GM19455 (cell line): ENCODE measurements around the gene TBC1D22A.
"Not testable (repeated sequence)": the region's sequence is repeated elsewhere in the genome, so short reads cannot be mapped to it uniquely, and the experiment has no call there.

ENCODE experiments used
- ATAC-seq: cut with Tn5 transposase; IDR thresholded peaks from one replicate; pipeline ENCODE4 v1.9.1; 2021; ENCODE audit not compliant: unreplicated experiment

The TBC1D22A gene

DNA sequence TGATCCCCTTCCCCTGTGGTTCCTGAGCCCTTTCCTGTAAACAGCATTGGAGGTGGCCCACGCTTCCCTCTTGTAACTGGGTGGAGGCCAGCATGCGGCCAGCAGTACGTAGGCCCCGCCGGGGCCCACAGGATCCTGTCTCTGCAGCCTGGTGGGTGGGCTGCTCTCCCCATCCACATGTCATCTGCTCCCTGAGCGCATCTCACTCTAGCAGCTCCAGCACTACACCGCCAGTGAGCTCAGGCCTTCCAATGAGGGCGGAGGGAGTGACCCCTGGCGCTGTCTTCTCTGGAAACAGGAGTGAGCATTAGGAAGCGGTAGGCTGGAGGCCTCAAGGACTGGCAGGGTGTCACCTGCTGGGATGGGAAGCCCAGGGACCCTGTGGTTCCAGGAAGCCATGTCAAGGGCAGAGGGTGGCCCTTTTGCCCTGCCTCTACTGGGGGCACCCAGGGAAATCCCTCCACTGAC lies 363.9 kb downstream of the TBC1D22A start:
- ATAC-seq, result no peak

DNA sequence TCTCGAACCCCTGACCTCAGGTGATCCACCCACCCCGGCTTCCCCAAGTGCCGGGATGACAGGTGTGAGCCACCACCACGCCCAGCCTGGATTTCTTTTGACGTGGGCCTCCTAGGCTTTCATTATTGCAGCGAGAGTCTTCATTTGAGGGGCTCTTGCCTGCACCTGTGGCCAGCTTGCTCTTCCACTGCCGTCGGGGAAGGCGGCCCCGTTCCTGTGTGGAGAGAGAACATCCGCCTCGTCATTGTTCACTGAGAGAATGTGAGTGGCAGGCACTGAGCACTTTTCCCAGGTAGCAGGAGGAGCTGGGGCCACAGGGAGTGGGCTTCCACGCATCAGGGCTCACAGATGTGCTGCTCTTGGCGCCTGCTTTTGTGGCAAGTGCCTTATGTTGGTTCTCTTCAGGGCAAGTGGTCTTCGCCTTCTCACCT lies 365.0 kb downstream of the TBC1D22A start:
- no peak for ATAC-seq

DNA sequence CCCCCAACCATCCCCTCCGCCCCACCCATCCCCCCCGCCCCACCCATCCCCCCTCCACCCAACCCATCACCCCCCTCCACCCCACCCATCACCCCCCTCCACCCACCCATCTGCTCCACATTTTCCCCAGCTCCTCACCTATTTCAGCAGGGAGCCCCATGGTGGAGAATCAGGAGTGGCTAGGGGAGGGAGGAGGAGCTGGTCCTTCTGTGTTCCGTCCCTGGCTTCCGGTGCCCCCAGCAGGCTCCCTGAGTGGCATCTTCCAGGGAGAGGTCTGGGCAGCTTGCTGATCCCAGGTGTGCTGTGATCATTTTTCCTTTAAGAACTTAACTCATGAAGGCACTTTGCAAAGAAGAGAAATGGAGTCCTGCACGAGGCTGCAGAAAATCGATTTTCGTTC lies 365.8 kb downstream of the TBC1D22A start:
- no peak for ATAC-seq

DNA sequence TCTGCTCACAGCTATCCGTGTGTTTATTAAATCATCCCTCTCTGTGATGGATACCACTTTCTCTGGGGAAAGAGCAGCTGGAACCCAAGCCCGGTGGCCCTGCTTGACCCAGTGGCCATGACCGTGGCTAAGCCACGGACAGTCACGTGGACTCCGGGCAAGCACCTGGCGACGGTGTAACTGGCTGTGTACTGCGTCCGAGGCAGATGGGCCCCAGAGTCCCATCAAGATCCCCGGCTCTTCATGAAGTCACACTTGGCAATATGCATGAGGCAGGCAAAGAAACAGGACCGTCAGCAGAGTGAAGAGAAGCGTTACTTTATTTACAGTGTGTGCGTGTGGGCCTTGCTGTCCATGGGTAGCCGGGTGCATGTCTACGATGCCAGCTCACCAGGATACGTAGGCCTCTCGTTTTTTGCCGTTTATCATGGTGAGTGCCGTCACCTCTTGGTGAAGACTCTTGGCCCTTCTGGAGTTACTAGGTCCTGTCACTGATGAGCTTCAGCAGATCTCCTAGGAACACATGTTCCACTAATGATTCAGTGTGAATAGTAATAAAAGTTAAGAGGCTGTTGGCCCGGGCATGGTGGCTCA lies 366.3 kb downstream of the TBC1D22A start:
- ATAC-seq, result no peak

DNA sequence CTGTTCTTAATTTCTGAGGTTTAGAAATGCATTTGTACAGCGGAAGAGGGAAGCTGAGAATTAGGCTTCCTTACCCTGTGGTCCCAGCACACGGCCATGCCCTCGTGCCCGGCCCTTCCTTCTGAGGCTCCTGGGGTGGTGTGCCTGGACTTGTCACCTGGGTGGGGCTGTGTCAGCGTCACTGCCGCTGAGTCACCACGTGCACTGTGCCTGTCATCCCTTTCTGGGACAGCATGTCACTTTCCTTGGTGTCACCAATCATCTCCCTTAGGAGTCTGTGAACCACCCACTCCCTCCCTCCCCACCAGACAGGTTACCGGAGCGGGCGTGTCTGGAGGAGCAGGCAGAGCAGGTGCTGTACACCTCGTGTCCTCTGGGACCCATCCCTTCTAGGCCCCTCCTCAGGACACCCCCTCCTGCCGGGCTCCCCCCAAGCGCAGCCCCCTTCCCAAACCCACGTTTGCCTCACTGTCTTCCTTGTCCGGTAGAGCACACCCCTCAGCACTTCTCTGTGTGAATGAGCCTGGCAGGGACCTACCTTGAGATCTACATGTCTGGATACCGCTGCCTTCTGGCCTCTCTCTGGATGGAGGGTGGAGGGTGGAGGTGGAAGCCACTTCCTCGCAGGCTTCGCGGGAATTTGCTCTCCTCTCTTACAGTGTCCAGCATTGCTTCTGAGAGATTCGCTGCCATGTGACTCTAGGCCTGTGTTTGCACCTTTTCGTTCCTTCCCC lies 367.6 kb downstream of the TBC1D22A start:
- ATAC-seq, result no peak

DNA sequence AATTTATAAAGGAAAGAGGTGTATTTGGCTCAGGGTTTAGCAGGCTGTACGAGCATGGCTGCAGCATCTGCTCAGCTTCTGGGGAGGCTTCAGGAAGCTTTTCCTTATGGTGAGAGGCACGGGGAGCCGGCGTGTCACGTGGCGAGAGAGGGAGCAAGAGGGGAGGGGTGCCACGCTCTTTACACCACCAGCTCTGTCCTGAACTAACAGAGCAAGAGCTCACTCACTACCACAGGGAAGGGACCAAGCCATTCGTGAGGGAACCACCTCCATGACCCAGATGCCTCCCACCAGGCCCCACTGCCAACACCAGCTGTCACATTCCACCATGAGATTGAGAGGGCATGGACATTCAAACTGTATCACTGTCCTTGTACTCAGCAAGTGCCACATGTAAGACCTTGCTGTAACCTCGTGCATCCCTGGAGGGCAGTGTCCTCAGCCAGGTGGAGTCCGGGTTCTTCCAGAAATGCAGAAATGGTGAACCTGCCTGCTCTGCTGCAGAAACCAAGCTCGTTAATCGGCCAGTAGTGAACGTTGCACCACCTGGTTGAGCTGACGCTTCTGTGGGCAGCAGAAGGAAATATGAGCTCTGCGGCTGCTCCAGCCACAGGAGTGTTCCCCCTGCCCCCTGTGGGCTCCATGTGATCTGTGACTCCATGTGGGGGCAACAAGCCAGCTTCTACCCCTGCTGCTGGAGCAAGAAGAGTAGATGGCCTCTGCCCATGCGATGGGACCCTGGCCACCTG lies 368.6 kb downstream of the TBC1D22A start:
- ATAC-seq, result no peak

DNA sequence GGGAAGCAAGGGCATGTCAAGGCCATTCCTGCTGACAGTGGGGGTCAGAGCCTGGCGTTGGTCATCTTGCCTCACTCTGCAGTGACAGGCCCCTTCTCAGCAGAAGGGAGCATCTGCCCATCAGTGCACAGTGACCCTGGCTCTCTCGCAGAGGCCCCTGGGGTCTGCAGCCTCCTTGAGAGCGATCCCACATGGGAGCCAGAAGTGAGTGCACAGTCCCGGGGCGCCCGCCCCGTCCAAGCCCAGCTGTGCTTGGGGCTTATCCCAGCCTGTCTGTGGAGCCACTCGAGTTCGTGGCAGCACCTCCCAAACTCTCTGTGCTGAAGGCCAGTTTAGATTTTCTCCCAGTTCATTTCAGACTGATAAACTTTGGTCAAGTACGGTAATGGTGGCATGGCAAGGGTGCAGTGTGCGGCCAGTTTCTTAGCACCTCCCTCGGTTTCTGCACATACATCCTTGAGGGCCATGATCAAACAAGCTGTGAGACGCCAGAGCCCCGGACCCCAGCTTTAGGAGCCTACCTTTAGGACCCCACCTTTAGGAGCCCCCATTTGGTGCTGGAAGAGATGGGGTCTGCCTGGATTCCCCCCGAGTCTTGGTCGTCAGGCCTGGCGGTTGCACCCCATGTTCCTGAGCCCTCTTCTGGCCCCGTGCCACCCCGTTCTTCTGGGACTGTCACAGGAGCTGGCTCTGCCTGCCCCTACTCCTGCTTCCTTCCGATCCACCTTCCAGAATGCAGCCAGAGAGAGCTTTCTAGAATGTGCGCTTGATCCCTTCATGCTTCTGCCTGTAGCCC lies 369.4 kb downstream of the TBC1D22A start:
- no peak for ATAC-seq

DNA sequence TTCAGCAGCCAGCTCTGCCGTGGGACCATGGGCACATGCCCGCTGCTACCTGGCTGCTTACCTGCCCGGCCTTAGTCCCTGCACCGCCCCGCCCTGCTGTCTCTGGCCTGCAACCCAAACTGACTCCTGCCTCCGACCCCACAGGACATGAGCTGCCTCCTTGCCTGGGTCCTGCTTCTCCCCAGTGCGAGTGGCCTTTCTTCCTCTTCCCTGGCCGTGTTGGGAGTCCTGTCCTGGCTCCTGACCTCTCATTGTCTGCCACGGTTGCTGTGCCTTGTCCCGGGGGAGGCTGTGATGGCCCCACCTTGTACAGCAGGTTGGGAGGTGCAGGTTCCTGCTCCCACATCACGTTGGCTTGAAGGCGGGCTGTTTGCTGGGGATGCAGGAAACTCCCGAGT lies 370.0 kb downstream of the TBC1D22A start:
- no peak for ATAC-seq

DNA sequence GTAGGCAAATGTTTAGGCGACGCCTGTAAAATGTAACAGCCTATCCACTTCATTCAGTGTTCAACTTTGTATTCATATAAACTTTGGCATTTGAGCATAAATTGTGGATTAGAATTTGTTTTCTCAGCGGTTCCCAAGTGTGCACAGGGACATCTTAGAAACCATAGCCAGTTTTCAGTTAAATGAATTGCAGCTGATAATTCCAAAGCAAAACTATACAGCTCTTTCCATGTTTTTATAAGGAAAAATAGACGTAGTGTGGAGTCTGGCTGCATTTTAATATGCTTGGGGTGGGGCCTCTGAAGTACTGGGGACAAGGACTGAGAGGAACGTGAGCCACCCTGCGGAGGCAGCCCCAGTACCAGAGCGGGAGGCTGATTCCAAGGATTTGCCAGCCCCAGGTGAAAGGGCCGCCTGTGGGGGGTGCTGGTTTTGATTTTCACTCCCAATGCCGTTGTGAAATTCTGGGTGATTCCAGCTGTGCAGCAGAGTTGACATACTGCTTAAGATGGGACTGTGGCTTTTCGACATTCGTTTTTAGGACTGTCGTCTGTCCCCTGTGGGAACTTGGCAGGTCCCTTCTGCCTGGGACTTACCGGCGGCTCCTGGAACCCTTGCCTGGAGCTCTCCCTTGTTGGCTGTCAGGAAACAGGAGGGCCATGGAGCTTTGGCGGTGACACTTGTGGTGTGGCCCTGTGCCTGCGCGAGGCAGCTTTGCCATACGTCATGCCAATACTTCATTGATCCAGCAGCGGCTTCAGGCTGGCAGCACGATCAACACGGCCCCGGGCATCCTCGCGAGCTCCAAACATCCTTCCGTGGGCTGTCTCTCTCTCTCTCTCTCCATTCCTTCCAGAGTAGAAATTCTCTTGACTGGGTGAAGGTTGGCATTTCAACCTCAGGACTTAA lies 370.9 kb downstream of the TBC1D22A start:
- no peak for ATAC-seq

DNA sequence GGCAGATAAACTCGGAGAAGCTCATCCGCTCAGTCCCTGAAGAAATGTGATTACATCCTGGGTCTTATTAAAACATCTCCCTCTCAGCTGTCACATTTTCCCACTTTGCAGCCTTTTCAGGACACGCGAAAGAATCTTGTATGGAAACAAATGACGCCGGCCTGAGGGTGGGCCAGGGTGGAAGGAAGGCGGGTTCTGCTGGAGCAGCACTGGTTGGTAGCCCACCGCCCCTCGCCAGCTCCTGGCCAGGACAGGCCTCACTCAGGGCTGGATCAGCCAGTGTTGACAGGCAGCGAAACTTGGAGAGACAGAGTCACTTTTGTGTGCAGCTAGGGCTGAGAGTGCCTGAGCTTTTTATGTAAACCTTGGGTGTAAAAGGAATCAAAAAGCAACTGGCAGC lies 371.8 kb downstream of the TBC1D22A start:
- no peak for ATAC-seq

DNA sequence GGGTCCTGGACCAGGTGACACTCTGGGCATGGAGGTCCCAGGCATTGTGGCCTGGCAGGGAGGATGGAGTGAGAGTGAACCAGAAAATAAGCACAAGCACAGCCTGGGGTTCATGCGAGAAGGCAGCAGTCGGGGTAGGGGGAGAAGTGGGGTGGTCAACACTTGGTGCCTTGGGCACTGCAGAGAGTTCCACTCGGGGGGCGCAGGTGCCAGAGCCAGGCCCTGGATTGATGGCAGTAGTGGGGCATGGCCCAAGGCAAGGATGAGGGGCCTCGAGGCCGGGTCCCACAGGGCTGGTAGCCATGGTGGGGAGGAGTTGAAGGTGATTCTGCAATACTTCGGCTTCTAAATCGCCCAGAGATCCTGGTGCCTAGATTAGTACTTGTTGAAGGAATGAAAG lies 372.9 kb downstream of the TBC1D22A start:
- ATAC-seq, result no peak

DNA sequence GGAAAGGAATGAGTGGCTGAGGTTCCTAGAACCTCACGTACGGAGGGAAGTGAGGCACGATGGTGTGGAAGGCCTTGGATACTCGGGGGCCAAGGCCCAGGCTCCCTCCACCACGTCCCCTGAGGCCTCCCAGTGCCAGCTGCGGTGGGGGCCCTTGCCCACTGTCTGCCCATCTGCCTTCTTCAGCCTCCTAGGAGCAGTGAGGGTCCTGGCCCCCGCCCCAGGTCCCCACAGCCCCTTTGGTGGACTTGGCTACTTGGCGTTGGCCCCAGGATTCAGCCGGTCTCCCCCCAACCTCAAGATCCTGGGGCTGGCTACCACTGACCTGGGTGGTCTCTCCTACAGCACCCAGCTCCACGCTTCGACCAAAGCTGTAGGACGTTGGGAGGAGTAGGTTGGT lies 373.6 kb downstream of the TBC1D22A start:
- ATAC-seq, result no peak

DNA sequence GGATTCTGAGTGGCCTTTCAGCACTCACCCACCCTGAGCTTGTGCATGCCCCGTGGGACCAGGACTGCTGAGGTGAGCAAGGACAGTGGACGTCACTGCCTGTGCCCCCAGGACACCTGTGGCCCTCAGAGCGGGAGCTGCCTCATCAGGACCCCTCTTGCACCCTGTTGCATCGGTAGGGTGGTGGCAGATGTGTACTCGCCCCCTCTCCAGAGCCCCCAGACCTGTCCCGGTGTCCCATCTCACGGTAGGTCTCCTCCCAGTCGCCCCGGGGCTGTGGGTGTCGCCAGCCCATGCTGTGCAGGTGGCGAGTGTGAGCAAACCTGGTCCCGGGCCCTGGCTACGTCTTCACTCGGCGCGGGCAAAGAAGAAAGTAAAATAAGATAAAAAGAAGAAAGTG lies 374.2 kb downstream of the TBC1D22A start:
- ATAC-seq, result no peak

DNA sequence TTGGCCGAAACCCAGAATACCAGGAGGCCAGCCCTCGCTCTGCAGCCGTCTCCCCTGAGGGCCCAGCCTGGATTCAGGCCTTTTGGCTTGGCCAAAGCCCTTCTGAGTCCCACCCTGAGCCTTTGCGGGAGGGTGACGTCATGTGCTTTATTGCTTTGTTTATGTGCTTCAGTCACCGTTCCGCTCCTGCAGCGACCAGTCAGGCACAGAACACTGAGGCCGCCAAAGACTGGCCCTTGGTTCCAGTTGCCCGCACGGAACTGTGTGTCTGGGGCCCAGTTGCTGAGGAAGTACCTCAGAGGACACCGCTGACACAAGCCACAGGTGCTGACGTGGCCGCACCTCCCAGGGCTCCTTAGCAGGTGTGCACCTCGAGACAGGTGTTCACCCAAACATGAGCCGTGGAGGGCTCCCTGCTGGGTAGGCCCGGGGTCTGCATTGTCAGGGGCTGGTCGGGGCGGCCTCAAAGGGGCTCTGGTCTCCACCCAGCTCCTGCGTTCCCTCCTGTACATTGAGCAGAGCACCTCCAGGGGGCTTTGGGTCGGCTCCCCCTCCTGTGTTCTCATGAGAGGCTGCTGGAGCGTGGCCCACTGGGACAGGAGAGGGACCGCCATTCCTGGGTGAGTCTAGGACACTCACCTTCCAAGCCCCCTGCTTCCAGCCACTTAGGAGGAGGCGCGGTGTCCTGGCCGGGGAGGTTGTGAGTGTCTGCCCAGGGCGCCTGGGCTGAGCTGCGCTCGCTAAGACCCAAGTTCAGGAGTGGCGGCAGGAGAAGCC lies 376.8 kb downstream of the TBC1D22A start:
- no peak for ATAC-seq

DNA sequence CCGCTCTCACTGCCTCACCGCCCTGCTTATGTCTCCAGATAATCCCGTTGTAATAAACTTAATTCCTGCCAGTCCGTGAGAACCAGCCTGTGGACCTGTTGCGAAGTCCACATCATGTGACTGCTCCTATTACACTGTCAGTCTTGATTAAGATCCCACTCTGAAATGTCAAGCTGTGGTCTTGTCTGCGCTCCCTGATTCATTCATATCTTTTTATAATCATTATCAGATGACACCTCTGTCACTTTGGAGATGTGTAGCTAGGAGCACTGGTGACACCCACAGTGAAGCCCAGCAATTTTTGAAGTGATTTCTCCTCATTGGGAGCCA lies 377.3 kb downstream of the TBC1D22A start:
- no peak for ATAC-seq

DNA sequence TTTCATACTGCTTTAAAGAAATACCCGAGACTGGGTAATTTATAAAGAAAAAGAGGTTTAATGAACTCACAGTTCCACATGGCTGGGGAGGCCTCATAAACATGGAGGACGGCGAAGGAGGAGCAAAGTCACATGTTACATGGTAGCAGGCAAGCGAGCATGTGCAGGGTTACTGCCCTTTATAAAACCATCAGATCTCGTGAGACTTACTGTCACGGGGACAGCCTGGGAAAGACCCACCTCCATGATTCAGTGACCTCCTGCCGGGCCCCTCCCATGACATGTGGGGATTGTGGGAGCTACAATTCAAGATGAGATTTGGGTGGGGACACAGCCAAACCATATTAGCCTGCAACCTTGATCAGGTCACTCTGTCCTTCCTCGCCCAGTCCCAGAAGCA lies 378.5 kb downstream of the TBC1D22A start:
- not testable (repeated sequence) for ATAC-seq

DNA sequence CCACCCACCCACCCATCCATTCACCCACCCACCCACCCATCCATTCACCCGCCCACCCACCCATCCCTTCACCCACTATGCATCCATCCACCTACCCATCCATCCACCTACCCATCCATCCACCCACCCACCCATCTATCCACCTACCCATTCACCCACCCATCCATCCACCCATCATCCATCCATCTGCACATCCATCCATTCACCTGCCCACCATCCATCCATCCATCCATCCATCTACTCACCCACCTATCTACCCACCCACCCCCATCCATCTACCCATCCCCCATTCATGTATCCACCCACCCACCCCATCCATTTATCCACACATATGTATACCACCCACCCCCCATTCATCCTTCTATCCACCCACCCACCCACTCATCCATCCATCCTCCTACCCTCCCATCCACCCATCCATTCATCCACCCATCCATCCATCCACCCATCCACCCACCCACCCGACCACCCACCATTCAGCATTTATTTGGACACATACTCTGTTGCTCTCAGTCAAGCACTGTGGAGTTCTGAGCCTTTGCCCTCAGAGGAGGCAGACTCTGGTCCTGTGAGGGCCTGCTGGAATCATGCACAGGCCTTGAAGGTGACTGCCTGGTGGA lies 380.1 kb downstream of the TBC1D22A start:
- no peak for ATAC-seq

DNA sequence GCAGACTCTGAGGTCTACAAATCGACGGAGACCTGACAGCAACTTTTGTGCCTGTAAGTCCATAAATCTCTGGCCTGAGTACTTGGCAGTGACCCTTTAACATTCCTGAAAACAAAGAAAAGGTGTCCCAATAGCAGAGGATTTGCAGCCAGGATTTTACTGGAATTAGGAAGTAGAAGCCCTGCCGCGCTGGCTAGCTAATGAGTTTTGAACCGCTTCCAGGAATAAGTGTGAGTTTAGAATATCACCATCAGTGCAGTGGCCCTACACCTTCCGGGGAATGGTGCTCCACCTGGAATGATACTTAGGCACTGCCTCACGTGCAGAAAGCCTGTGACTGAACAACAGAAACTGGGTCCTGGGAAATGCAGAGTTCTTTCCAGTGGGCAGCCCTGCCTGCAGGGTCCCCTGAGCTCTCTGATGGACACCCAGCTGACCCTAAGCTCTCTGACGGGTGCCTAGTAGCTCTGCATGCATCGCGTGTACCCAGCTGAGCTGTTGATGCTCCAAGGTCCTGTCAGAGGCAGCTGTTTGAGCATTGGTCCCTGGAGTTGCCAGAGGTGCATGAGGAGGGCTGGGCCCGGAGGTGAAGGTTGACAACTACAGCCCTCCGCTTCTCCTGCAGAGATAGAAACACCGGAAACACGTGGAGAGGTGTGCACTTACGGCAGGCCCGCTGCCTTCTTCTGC lies 380.9 kb downstream of the TBC1D22A start:
- no peak for ATAC-seq
